ENCODE results near the gene TNIK.

GRCh38 chr3:171204942-171205341 lies 255.3 kb downstream of the TNIK start:
- TF ChIP-seq CTCF (IDR thresholded peaks at IDR 0.05) (no peak), POLR2A (IDR thresholded peaks at IDR 0.05) (no peak), POLR2AphosphoS5 (IDR thresholded peaks at IDR 0.05) (no peak), EP300 (IDR thresholded peaks at IDR 0.05) (no peak)

Data from stomach (tissue), 4 donors.